ENCODE data around the gene ADAMTSL3. TPM values are rescaled to one million over a fixed set of nuclear protein-coding genes. Genes with fewer than 3 reads are reported as not detected.

Gene ADAMTSL3
- total and polyA plus RNA-seq, 2 of the 8 experiments (the other 6 are each of a cell fraction or from before 2014, with no cell fraction given): 0.35 to 1.4 TPM

- no peak overlapping the region for H3K23ac ChIP-seq (ENCODE audit: insufficient read length)
- H3K27ac ChIP-seq (ENCODE audit: low read depth, low read length): no peak overlapping the region
- no peak overlapping the region for H2BK12ac ChIP-seq (ENCODE audit: low read depth, low read length)
- H3K14ac ChIP-seq (ENCODE audit: insufficient read length): no peak overlapping the region
- no peaks in the 10 kb centered on the region for H4K20me1 ChIP-seq (replicated peaks in 1 of 2; ENCODE audit: control insufficient read depth in 1 of 2, insufficient read depth in 2 of 2, low read length in 2 of 2)
- no peak overlapping the region for H3K4me3 ChIP-seq (ENCODE audit: extremely low read depth in 1 of 4, insufficient read depth in 2 of 4, low read depth in 3 of 4, low read length in 4 of 4)
- H3K27me3 ChIP-seq (replicated peaks in 1 of 4; ENCODE audit: control insufficient read depth in 3 of 4, extremely low read depth in 1 of 4, insufficient read depth in 3 of 4, low read length in 3 of 4): no peaks in the 10 kb centered on the region
- no peak overlapping the region for H2BK15ac ChIP-seq (ENCODE audit: low read length)
- H2AK5ac ChIP-seq (ENCODE audit: low read depth, low read length): no peak overlapping the region
- FAIRE-seq (no peak), DNase-seq (ENCODE audit: low read depth in 1 of 2, low spot score in 2 of 2) (no peak)
- H2AFZ ChIP-seq (ENCODE audit: low read length): no peak overlapping the region
- no peaks in the 10 kb centered on the region for H3K79me1 ChIP-seq (ENCODE audit: low read depth, low read length)
- no peaks in the 10 kb centered on the region for H3K4me1 ChIP-seq (replicated peaks in 1 of 4; ENCODE audit: control insufficient read depth in 3 of 4, insufficient read depth in 4 of 4, low read length in 3 of 4)
- CTCF ChIA-PET (ENCODE audit: partially characterized antibody): interaction anchor here (0.6 to 1.0 kb wide), 3 partner anchors 25 to 142 kb away, joined by 3 read pairs; no protein-coding TSS in a partner anchor
- no peak overlapping the region for H3K18ac ChIP-seq (ENCODE audit: extremely low read depth, low read length)
- no peak overlapping the region for H3K4ac ChIP-seq (replicated peaks; ENCODE audit: insufficient read length, low read depth, low read length)
- H2BK5ac ChIP-seq (ENCODE audit: low read depth, low read length): no peak overlapping the region
- no peak overlapping the region for H3K9ac ChIP-seq (replicated peaks in 1 of 4; ENCODE audit: extremely low read depth in 1 of 4, low read depth in 3 of 4, low read length in 3 of 4)
- H3K56ac ChIP-seq (replicated peaks; ENCODE audit: insufficient read length, low read depth, low read length): no peak overlapping the region
- no peak overlapping the region for H4K8ac ChIP-seq (ENCODE audit: extremely low read depth, insufficient read depth, low read length)
- no peaks in the 10 kb centered on the region for H3K79me2 ChIP-seq (ENCODE audit: control insufficient read depth in 1 of 2, insufficient read depth in 2 of 2, low read length in 2 of 2)
- no peak overlapping the region for H4K91ac ChIP-seq (replicated peaks; ENCODE audit: insufficient read length, low read length)
- WGBS, 2 experiments (ENCODE audit: extremely low coverage in 1 of 2, insufficient coverage in 1 of 2, insufficient read length in 1 of 2, insufficient replicate concordance in 2 of 2, low coverage in 1 of 2, low lambda C conversion rate in 2 of 2, missing lambda C conversion rate in 1 of 2): 96% methylated on average over 1 of the region's 1 CpG; no CpG with 5 or more reads in 1 of the 2 experiments
- H3K23me2 ChIP-seq (ENCODE audit: low read depth, low read length): no peaks in the 10 kb centered on the region
- H2BK120ac ChIP-seq (replicated peaks; ENCODE audit: low read depth, low read length): no peak overlapping the region
- no peak overlapping the region for H2BK20ac ChIP-seq (ENCODE audit: low read length)
- no peak overlapping the region for H3K4me2 ChIP-seq (ENCODE audit: insufficient read depth in 1 of 2, low read depth in 2 of 2, low read length in 2 of 2)
- H4K5ac ChIP-seq (ENCODE audit: insufficient read length, low read depth, low read length): no peak overlapping the region
- POLR2A ChIA-PET (ENCODE audit: partially characterized antibody): interaction anchor here (0.9 kb wide), 1 partner anchor 10 kb away, joined by 3 read pairs; no protein-coding TSS in a partner anchor
- H3K36me3 ChIP-seq (ENCODE audit: control insufficient read depth in 2 of 4, insufficient read depth in 4 of 4, low read length in 3 of 4): no peaks in the 10 kb centered on the region
- TF ChIP-seq SIX5 (IDR thresholded peaks at IDR 0.05; ENCODE audit: low read depth, low read length) (no peak), CTBP2 (IDR thresholded peaks at IDR 0.05; ENCODE audit: borderline replicate concordance, insufficient read depth, insufficient read length, low read length) (no peak), TAF1 (IDR thresholded peaks at IDR 0.05; ENCODE audit: low read depth, low read length) (no peak), SIRT6 (IDR thresholded peaks at IDR 0.05; ENCODE audit: low read length) (no peak), NRF1 (IDR thresholded peaks at IDR 0.05; ENCODE audit: low read depth, low read length) (no peak), BACH1 (IDR thresholded peaks at IDR 0.05; ENCODE audit: low read length) (no peak), CREB1 (IDR thresholded peaks at IDR 0.05) (no peak), KDM1A (IDR thresholded peaks at IDR 0.05; ENCODE audit: borderline replicate concordance, low read length) (no peak), FOSL1 (IDR thresholded peaks at IDR 0.05; ENCODE audit: insufficient read depth, low read depth, low read length) (no peak), EZH2 (IDR thresholded peaks at IDR 0.05; ENCODE audit: low read depth, low read length, severe bottlenecking) (no peak)
- no peaks in the 10 kb centered on the region for H3K9me3 ChIP-seq (ENCODE audit: insufficient read depth in 2 of 2, low read depth in 1 of 2, low read length in 1 of 2)
Measured at GRCh38 chr15:83604549-83604948, 49.4 kb upstream of the ADAMTSL3 start.
